Measurements from ENCODE around the gene RBMS1. TPM values are rescaled to one million over a fixed set of nuclear protein-coding genes. Genes with fewer than 3 reads are reported as not detected.

Gene RBMS1, protein sequence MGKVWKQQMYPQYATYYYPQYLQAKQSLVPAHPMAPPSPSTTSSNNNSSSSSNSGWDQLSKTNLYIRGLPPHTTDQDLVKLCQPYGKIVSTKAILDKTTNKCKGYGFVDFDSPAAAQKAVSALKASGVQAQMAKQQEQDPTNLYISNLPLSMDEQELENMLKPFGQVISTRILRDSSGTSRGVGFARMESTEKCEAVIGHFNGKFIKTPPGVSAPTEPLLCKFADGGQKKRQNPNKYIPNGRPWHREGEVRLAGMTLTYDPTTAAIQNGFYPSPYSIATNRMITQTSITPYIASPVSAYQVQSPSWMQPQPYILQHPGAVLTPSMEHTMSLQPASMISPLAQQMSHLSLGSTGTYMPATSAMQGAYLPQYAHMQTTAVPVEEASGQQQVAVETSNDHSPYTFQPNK
- total RNA-seq (2014; rRNA removed; shearing (Covaris generic)) = 17.4 and 22.0 TPM in 2 replicates

DNA sequence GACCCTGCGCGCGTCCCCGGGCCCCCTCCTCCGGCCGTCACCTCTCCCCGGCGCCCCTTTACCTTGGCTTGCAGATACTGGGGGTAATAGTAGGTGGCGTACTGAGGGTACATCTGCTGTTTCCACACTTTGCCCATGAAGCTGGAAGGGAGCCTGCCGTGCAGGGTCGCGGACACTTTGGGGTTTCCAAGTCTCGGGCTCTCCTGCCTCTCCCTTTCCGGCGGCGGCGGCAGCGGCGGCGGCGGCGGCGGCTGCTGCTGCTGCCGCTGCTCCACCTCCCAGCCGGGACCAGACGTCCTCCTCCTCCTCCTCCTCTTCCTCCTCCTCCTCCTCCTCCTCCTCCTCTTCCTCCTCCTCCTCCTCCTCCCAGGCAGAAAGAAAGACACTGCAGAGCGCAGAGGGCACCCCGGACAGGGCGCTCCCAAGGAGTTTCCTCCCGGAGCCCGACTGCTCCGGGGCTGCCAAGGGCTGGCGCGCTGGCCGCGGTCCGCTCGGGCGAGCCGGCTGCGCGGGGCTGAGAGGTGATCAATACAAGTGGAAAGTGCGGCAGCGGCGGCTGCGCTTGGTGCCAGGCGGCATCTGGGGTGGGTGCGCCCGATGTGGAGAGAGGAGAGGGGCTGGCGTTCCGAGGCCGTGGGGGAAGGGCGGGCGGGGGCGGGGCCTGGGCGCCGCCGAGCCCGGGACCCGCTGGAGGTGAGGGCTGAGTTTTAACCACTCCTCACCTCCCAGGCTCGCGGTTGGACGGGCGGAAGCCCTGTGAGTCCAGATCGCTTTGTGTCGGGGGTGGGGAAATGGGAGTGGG is at the start of gene RBMS1:
TSS of gene RBMS1 (minus strand) at position 581 of the 802 bp plus-strand sequence. CDS start at position 137, 444 bp downstream.

